Measurements from ENCODE around the gene TMEM17. TPM values are rescaled to one million over a fixed set of nuclear protein-coding genes. Genes with fewer than 3 reads are reported as not detected.

Gene TMEM17
- total RNA-seq, 2 donors from 2014 or later = 0.42 to 2.7 TPM

- TF ChIP-seq CTCF (IDR thresholded peaks at IDR 0.05) = no peak
- DNase-seq (ENCODE audit: low spot score) = no peak
- Histone ChIP-seq H3K27ac (no peak overlapping the region), H3K27me3 (replicated peaks; ENCODE audit: insufficient read depth) (no peaks in the 10 kb centered on the region), H3K9me3 (no peaks in the 10 kb centered on the region), H3K4me1 (ENCODE audit: control insufficient read depth in 1 of 2, low read depth in 2 of 2) (peaks cover 0 to 10% of the 10 kb centered on the region in 2 donors), H3K36me3 (no peaks in the 10 kb centered on the region), H3K4me3 (no peak overlapping the region)
- no peak for ATAC-seq (ENCODE audit: insufficient number of reproducible peaks, low FRiP score, low read depth)
These were observed 38.3 kb downstream of the TMEM17 start for GRCh38 chr2:62467475-62468321.

GRCh38 chr2:62467100-62467474 is 38.9 kb downstream of the TMEM17 start:
- Histone ChIP-seq H3K27ac (no peak overlapping the region), H3K4me1 (ENCODE audit: control insufficient read depth in 1 of 2, low read depth in 2 of 2) (peaks cover 0 to 6% of the 10 kb centered on the region in 2 donors), H3K36me3 (no peaks in the 10 kb centered on the region), H3K9me3 (no peaks in the 10 kb centered on the region), H3K4me3 (no peak overlapping the region), H3K27me3 (replicated peaks; ENCODE audit: insufficient read depth) (no peaks in the 10 kb centered on the region)
- ATAC-seq (ENCODE audit: insufficient number of reproducible peaks, low FRiP score, low read depth) = no peak
- TF ChIP-seq CTCF (IDR thresholded peaks at IDR 0.05) = no peak
- no peak for DNase-seq (ENCODE audit: low spot score)

GRCh38 chr2:62466503-62466854 is 39.5 kb downstream of the TMEM17 start:
- Histone ChIP-seq H3K9me3 (no peaks in the 10 kb centered on the region), H3K4me3 (no peak overlapping the region), H3K27ac (no peak overlapping the region), H3K36me3 (no peaks in the 10 kb centered on the region), H3K4me1 (ENCODE audit: control insufficient read depth in 1 of 2, low read depth in 2 of 2) (peaks cover 0 to 6% of the 10 kb centered on the region in 2 donors), H3K27me3 (replicated peaks; ENCODE audit: insufficient read depth) (no peaks in the 10 kb centered on the region)
- no peak for DNase-seq (ENCODE audit: low spot score)
- TF ChIP-seq CTCF (IDR thresholded peaks at IDR 0.05) = no peak
- no peak for ATAC-seq (ENCODE audit: insufficient number of reproducible peaks, low FRiP score, low read depth)

- H3K4me1 ChIP-seq (ENCODE audit: control insufficient read depth in 1 of 2, low read depth in 2 of 2) = peaks cover 0 to 6% of the 10 kb centered on the region in 2 donors
- H3K36me3 ChIP-seq = no peaks in the 10 kb centered on the region
- no peak for TF ChIP-seq CTCF (IDR thresholded peaks at IDR 0.05)
- ATAC-seq (ENCODE audit: insufficient number of reproducible peaks, low FRiP score, low read depth) = no peak
- DNase-seq (ENCODE audit: low spot score) = no peak
- no peak overlapping the region for H3K27ac ChIP-seq
- H3K27me3 ChIP-seq (replicated peaks; ENCODE audit: insufficient read depth) = no peaks in the 10 kb centered on the region
- H3K9me3 ChIP-seq = no peaks in the 10 kb centered on the region
- H3K4me3 ChIP-seq = no peak overlapping the region
These were observed 40.1 kb downstream of the TMEM17 start for GRCh38 chr2:62465741-62466502.

- Histone ChIP-seq H3K4me3 (no peak overlapping the region), H3K9me3 (no peaks in the 10 kb centered on the region), H3K36me3 (no peaks in the 10 kb centered on the region), H3K4me1 (ENCODE audit: control insufficient read depth in 1 of 2, low read depth in 2 of 2) (peaks cover 0 to 6% of the 10 kb centered on the region in 2 donors), H3K27me3 (replicated peaks; ENCODE audit: insufficient read depth) (no peaks in the 10 kb centered on the region), H3K27ac (no peak overlapping the region)
- no peak for TF ChIP-seq CTCF (IDR thresholded peaks at IDR 0.05)
- ATAC-seq (ENCODE audit: insufficient number of reproducible peaks, low FRiP score, low read depth) (no peak), DNase-seq (ENCODE audit: low spot score) (no peak)
These were observed 40.8 kb downstream of the TMEM17 start for GRCh38 chr2:62465039-62465740.
